Caki2 (cell line): ENCODE results near the gene PLXNA4. TPM values are rescaled to one million over a fixed set of nuclear protein-coding genes. Genes with fewer than 3 reads are reported as not detected.

Source experiments
- DNase-seq: peaks from one replicate; pipeline ENCODE4 v3.0.0-alpha.2; 2015; ENCODE audit warnings: low read depth
- in situ Hi-C: cut with HindIII; loops from 2 replicates; pipeline ENCODE4 v1.10.0; 2016; ENCODE audit warnings: low sequenced_read_pairs, low pct_unique_long_range_greater_than_20kb, mixed read lengths
- total RNA-seq: library from RNA; depleted of rRNA; stranded (reverse); fragments of >200 nt; shearing (Covaris generic); gene quantifications from 2 replicates; pipeline ENCODE4 v1.2.3, GENCODE V29; 2014; ENCODE audit warnings: low replicate concordance

Gene PLXNA4
- total RNA-seq, 1 experiment from 2014 or later: 0.34 TPM

DNA sequence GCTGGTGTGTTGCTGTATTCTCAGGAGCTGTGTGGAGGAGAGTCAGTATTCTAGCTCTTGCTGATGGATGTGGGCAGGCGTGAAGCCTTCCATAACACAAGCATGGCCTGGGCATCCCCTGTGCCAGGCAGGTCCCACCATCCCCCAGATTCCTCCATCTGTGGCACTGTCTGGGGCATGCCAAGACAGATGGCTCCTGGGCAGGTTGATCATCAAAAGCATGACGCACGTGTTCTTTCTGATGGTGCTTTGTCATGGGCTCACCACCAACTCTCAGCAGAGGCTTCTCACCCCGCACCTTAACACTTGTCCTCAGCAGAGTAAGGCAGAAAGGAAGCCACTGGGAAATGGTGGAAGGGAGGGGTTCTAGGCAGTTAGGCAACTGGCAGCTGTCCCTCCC lies 364.3 kb downstream of the PLXNA4 start:
- in situ Hi-C loops: no loop called here
- no peak for DNase-seq

GRCh38 chr7:132210821-132211220 lies 365.4 kb downstream of the PLXNA4 start:
- no peak for DNase-seq
- in situ Hi-C loops: no loop called here

DNA sequence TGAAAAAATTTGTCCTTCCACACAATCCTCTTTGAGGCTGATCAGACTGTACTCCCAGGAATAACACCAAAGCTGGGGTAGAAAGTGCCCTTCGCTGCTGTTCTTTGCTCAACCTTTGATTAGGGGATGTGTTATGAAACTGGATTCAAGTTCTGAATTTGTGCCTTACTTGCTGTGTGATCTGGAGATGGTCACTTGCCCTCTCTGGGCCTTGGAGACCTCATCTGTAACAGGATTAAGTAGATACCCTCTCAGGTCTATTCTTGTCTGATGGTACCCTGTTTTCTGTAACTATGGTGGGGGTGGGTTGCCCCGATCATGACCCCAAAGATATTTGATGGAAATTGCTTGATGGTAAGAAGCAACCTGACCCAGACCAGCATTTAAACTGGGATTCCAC lies 368.5 kb downstream of the PLXNA4 start:
- DNase-seq: no peak
- in situ Hi-C loops: no loop called here

DNA sequence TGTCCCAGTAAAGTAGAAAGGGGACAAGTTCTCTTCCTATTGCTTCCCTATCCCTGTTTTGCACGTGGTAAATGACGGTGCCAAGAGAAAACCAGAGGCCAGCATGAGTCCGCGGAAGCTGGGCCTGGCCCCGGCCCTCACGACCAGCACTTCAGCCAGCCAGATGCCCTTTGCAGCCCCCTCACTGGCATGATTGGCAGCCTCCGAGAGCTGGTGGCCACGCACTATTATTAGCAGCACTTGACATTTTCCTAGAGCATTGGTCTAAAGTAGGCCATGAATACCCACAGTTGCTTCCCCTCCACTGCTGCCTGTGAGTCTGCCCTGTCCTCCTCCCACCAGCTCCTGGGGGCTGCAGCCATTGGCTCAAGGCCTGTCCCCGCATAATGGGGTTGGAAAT lies 369.1 kb downstream of the PLXNA4 start:
- DNase-seq: no peak
- in situ Hi-C loops: no loop called here

DNA sequence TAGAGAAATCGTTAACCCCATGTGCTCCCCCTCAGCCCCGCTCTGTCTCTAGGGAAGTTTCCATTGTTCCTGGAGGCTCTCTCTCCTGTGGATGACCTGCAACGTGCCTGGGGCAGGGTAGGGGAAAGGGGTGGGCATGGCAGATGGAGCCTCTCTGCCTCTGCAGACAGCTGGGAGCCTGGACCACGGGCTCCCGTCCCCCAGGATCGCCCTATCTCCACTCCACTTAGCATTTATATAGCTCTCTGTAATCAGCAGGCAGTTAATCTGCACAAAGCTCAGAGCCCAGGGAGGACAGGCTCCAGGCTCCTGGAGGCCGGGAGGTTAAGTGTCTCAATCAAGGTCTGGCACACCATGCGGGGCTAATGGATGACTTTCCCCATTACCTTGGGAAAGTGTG lies 369.7 kb downstream of the PLXNA4 start:
- DNase-seq: no peak
- in situ Hi-C loops: no loop called here

DNA sequence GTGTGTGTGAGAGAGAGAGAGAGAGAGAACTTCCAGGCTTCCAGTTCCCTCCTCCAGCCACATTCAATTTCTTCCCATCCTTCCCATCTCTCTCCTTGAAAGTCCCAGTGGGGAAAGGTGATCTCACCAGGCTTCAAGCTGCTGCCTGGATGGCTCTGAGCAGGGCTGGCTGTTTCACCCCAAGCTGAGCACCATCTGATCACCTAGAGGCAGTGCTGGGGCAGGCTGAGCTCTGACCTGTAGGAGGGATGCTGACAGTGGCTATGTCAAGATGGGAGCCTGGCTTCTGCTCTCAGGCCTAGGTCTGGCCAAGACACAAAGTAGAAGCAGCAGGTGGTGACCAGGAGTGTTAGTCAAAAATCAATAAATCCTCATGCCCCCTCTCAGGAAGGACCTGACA lies 370.8 kb downstream of the PLXNA4 start:
- DNase-seq: no peak

GRCh38 chr7:132203021-132203420 lies 373.2 kb downstream of the PLXNA4 start:
- DNase-seq: no peak
- in situ Hi-C loops: no loop called here

More for the DNA sequence above, 370.8 kb downstream of the PLXNA4 start:
- in situ Hi-C loops: no loop called here

DNA sequence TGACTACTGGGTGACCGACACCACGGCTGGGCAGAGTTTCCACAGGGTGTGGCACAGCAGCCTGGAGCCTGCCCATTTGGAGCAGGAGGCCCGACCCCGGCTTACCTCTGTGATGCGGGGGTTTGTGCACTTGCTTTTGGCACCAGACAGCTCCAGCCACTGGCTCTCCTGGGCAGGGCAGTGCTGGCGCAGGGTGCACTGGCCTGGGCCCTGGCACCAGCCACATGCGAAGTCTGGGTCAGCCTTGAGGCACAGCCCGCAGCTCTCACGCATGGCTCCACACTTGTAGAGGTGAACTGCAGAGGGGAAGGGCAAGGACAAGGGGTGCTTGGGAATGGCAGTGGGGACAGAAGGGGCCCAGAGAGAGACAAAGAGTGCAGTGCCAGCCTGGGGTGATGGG lies 373.7 kb downstream of the PLXNA4 start:
- in situ Hi-C loops: no loop called here
- no peak for DNase-seq

DNA sequence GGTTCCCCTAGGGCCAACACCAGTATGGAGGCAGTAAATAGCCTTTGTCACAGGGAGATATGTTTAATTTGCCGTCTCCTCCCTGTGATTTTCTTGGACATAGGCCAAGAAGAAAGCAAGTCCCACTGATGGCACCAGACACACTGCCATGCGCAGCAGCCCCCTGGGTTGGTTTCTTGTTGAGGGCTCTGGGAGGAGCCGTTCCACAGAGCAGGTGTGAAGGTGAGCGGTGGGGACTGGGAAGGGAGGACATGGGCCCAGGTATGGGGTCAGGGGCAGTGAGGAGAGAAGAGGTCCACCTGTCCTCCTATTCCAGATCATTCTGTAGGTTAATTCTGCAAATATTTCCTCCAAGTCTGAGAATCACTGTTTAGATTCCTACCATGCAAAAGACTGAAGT lies 376.1 kb downstream of the PLXNA4 start:
- in situ Hi-C loops: no loop called here
- no peak for DNase-seq

DNA sequence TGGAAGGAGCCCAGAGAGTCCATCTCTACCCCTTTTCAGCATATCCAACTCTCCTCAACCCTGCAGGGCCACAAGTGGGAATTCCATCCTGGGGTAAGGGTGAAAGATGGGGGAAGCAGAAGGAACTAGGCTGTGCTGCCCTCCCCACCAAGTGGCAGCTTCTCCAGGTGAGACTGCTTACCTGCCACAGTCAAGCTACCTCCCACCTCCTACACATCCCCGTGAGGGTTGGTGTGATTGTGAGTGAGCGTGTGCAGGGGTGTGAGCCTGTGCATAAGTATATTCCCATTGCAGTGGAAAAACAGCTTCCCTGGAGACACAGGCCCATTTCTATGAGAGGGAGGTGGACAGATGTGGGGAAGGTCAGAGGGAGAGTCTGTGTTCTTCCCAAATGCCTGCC lies 376.6 kb downstream of the PLXNA4 start:
- in situ Hi-C loops: no loop called here
- DNase-seq: no peak

GRCh38 chr7:132197772-132198171 lies 378.5 kb downstream of the PLXNA4 start:
- DNase-seq: no peak
- in situ Hi-C loops: no loop called here

GRCh38 chr7:132193898-132194297 lies 382.4 kb downstream of the PLXNA4 start:
- in situ Hi-C loops: no loop called here
- DNase-seq: no peak

- in situ Hi-C loops: no loop called here
- no peak for DNase-seq
Observed at GRCh38 chr7:132192809-132193208, 383.5 kb downstream of the PLXNA4 start.

- in situ Hi-C loops: no loop called here
- no peak for DNase-seq
Observed at GRCh38 chr7:132191418-132191817, 384.9 kb downstream of the PLXNA4 start.

DNA sequence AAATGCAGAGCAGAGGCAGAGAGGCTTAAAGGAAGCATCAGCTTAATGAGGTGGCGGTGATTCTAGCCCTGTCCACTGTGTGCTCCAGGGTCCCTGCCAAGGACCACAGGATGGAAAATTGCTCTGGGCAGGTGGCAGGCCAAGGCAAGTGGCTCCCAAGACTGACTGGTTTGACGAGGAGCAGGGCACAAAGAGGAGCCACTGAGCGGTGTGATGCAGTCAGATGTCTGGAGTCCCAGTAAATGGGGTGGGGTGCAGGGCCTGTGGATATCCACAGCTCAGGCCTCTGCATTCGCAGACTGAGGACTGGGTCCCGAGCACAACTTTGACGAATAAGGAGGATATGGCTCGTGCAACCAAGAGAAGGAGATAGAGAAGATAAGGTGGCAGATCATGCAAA lies 385.6 kb downstream of the PLXNA4 start:
- DNase-seq: no peak
- in situ Hi-C loops: no loop called here

DNA sequence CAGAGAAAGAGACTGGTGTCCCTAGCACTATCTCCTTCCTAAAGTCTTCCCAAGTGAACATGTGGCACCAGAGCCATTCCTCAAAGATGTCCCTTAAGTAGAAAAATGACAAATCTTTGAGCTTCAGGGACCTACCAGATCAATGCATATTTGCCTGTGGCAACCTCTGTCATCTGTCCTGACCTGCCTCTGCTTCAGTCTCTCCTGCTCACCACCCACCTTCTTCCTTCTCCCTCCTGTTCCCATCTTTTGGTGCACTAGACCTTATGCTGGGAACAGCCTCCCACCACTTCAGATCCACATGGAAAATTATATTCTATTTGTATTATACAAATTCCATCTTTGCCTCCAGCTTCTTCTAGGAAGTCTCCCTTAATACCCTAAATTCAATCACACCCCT lies 386.4 kb downstream of the PLXNA4 start:
- no peak for DNase-seq
- in situ Hi-C loops: no loop called here

DNA sequence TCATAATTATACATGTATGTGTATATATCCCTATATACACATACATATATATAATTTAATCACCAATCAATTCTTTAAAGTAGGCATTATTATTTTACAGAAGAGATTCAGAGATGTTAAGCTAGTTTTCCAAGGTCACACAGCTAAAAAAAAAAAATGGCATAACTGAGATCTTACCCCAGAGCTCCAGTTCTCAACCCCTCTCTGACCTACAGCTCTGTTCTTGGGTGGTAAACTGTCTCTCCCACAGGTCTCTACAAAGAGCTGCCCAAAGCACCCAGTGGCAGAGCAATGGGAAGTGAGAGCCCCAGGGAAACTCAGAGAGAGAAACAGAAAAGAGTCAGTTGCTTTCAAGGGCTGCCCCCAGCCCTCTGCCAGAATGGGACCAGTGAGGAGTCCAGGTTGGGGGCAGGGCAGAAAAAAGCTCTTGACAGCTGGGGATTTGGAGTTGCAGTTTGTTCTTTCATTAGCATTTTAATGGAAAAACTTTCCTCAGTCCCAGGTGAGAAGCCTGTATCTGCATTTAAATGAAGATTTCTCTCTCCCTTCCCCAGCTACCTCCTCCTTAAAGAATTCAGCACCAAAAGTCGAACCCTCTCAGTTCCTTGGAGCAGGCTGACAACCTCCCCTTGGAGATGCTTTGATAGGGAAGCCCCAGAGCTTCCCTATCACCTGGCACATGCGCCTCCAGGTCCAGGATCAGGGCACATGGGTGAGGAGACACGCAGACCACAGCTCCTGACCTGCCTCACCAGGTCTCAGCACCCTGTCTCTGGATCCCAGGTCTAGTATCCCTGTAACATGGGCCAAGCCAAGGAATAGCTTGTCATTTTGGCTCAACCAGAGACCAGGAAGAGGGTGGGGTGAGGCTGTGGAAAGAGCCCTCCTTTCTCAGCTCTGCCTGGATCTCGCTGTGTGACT lies 388.1 kb downstream of the PLXNA4 start:
- in situ Hi-C loops: no loop called here

DNA sequence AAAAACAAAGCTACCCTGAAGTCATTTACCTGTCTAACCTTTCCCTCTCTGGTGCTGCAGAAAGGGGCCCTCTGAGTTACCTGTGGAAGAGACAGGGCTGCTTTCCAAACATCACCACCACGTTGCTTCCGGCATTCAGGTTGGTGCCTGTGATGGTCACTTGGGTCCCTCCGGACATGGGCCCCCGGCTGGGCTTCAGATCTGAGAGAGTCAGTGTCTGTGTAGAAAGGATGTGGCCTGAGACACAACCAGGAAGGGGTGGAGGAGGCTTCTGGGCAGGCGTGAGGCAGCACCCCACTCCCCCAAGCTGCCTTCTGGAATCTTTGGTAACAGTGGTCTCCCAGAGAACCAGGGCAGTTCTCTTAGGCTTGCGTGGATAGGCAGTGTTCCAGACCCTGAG lies 388.9 kb downstream of the PLXNA4 start:
- DNase-seq: no peak
- in situ Hi-C loops: no loop called here

More for the DNA sequence above, 388.1 kb downstream of the PLXNA4 start:
- DNase-seq: no peak

- DNase-seq: no peak
- in situ Hi-C loops: no loop called here
Observed at GRCh38 chr7:132185150-132185549, 391.1 kb downstream of the PLXNA4 start.

GRCh38 chr7:132183781-132184380 lies 392.4 kb downstream of the PLXNA4 start:
- no peak for DNase-seq
- in situ Hi-C loops: no loop called here
